ENCODE results near the gene ARHGAP42. TPM values are rescaled to one million over a fixed set of nuclear protein-coding genes. Genes with fewer than 3 reads are reported as not detected.

The ARHGAP42 gene
- total and polyA plus RNA-seq, 8 donors: 17.1 to 45.2 (median 36.2) TPM

DNA sequence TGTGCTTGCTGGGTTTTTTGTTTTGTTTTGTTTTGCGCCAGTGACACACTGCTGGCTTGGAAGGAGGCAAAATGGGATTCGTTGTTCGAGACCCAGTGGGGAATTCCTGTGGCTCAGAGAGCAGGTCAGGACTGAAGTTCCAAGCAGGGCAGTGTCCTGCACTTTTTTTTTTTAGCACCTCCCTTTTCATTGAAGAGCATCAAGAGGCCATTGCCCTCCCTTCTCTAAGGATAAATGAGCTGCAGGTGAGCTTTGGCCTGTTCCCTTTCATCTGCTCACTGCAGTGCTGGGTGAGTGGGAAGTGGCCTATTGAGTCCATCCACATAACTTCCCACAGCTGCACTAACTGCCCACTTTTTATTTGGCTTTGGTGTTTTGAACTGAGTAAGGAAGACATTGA is 87.8 kb downstream of the ARHGAP42 start:
- no peaks in the 10 kb centered on the region for H3K36me3 ChIP-seq
- no peak for DNase-seq
- no peaks in the 10 kb centered on the region for H3K27me3 ChIP-seq
- H3K4me1 ChIP-seq: no peaks in the 10 kb centered on the region
- H3K27ac ChIP-seq: no peak overlapping the region
- intact Hi-C loops (cut with DNase I): no loop called here
- ATAC-seq: no peak
- no peak overlapping the region for H3K4me3 ChIP-seq
- TF ChIP-seq CTCF (IDR thresholded peaks at IDR 0.05): no peak
- no peaks in the 10 kb centered on the region for H3K9me3 ChIP-seq

GRCh38 chr11:100776212-100776896 is 89.3 kb downstream of the ARHGAP42 start:
- intact Hi-C loops (cut with DNase I): no loop called here
- peak; percentile 87 for ATAC-seq
- Histone ChIP-seq H3K27me3 (no peaks in the 10 kb centered on the region), H3K36me3 (no peaks in the 10 kb centered on the region), H3K9me3 (no peaks in the 10 kb centered on the region), H3K27ac (peak overlapping the region; percentile 39 to 72), H3K4me1 (no peaks in the 10 kb centered on the region), H3K4me3 (no peak overlapping the region)
- DNase-seq: no peak
- no peak for TF ChIP-seq CTCF (IDR thresholded peaks at IDR 0.05)

GRCh38 chr11:100777103-100777502 is 90.0 kb downstream of the ARHGAP42 start:
- peak; percentile 69 for ATAC-seq
- intact Hi-C loops (cut with DNase I): no loop called here
- H3K27ac ChIP-seq: peak overlapping the region; percentile 39 to 72
- no peaks in the 10 kb centered on the region for H3K36me3 ChIP-seq
- no peak for DNase-seq
- no peak for TF ChIP-seq CTCF (IDR thresholded peaks at IDR 0.05)
- no peaks in the 10 kb centered on the region for H3K9me3 ChIP-seq
- no peak overlapping the region for H3K4me3 ChIP-seq
- H3K4me1 ChIP-seq: no peaks in the 10 kb centered on the region
- H3K27me3 ChIP-seq: no peaks in the 10 kb centered on the region

DNA sequence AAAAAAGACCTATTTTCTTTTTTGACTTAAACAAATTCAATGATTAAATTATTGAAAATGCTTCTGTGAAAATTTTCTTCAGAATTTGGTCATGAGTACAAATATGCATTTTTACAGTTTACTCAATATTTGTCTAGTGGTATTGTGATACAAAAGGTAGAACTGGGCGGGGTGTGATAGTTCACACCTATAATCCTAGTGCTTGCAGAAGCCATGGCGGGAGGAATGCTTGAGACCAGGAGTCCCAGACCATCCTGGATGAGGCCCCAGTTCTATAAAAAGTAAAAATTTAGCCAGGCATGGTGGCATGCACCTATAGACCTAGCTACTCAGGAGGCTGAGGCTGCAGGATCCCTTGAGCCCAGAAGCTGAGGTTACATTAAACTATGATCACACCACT is 90.6 kb downstream of the ARHGAP42 start:
- Histone ChIP-seq H3K27me3 (no peaks in the 10 kb centered on the region), H3K4me3 (no peak overlapping the region), H3K27ac (no peak overlapping the region), H3K36me3 (no peaks in the 10 kb centered on the region), H3K9me3 (no peaks in the 10 kb centered on the region), H3K4me1 (no peaks in the 10 kb centered on the region)
- DNase-seq (no peak), ATAC-seq (no peak)
- intact Hi-C loops (cut with DNase I): no loop called here
- no peak for TF ChIP-seq CTCF (IDR thresholded peaks at IDR 0.05)

DNA sequence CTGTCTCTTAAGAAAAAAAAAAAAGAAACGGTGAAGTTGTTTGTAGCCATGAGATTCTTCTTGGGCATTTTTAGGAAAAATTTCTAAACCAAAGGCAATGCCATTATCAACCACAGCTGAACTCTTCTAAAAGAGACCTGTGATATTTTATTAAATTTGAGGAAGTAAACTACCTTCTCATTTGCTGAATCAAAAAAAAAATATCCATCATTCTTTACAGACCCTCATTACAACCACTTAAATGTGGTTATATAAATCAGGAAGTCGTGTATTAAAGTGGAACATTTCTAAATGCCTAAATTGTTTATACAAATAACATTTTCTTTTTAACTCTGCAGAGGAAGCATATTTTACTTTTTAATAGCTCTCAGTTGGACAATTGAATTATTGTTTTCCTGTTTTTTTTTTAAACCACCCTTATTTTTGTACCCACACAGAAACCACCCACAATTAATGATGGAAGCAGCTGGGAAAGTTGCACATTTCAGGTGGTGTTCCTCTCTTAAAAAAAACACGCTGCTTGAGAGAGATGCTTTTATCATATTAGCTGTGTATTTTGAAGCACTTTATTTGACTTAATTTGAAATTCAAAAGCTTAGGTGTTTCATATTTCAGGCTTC is 91.2 kb downstream of the ARHGAP42 start:
- Histone ChIP-seq H3K36me3 (no peaks in the 10 kb centered on the region), H3K4me3 (no peak overlapping the region), H3K4me1 (no peaks in the 10 kb centered on the region), H3K27ac (no peak overlapping the region), H3K9me3 (no peaks in the 10 kb centered on the region), H3K27me3 (no peaks in the 10 kb centered on the region)
- intact Hi-C loops (cut with DNase I): no loop called here
- ATAC-seq: no peak
- no peak for DNase-seq
- no peak for TF ChIP-seq CTCF (IDR thresholded peaks at IDR 0.05)

All from left lung (tissue), 10 donors.